ENCODE results near the gene NCKAP5.

- no peak for TF ChIP-seq CTCF (IDR thresholded peaks at IDR 0.05; ENCODE audit: low read depth, low read length)
- TF ChIP-seq POLR2A (IDR thresholded peaks at IDR 0.05; ENCODE audit: extremely low read depth, insufficient read length): no peak
These were observed 429.6 kb downstream of the NCKAP5 start for GRCh38 chr2:133138693-133139092.

All from NB4 (cell line).